B cell (primary cell): ENCODE data around the gene A1BG. TPM values are rescaled to one million over a fixed set of nuclear protein-coding genes. Genes with fewer than 3 reads are reported as not detected.
A peak's percentile ranks its signal among the peaks of the same experiment; 100 is the strongest.

Experiments used
- ATAC-seq: fragments of 200-7000 bp; cut with Tn5 transposase; one replicate; pipeline ENCODE4 v1.10.0; 2021; ENCODE audit warnings: low read depth, mild to moderate bottlenecking, moderate number of reproducible peaks, moderate library complexity
- CTCF ChIA-PET: fragments of 350-600 bp; sonication (Branson Sonifier 250); formaldehyde crosslinking; loops from one replicate; lab custom pipeline; 2021; ENCODE audit warnings: antibody characterized with exemption, inconsistent platforms; lab: Charles Lee
- POLR2A ChIA-PET: fragments of 350-600 bp; sonication (Branson Sonifier 250); formaldehyde crosslinking; loops from one replicate; lab custom pipeline; 2021; ENCODE audit warnings: antibody characterized with exemption; lab: Charles Lee
- DNase-seq: peaks from one replicate; pipeline ENCODE4 v3.0.0; 2013
- H2AFZ ChIP-seq: 2 replicates; pipeline ENCODE4 v1.6.1; 2012; ENCODE audit warnings: mild to moderate bottlenecking, low read depth, low read length; ENCODE audit not compliant: insufficient read depth, poor library complexity, severe bottlenecking
- H3K27ac ChIP-seq, 2 donors: 1 replicate in 1 of 2; 2 replicates in 1 of 2; pipeline ENCODE4 v1.5.1; 2012 to 2013; ENCODE audit warnings: low read length in 2 of 2, mild to moderate bottlenecking in 2 of 2, moderate library complexity in 1 of 2
- H3K27me3 ChIP-seq, 4 experiments: fragments of 200-600 bp in 1 of 4; sonication (generic) in 1 of 4; replicated peaks in 1 of 4; 1 replicate in 2 of 4; 2 replicates in 2 of 4; pipeline versions ENCODE4 v1.6.1 to v1.7.0; 2013 to 2016; ENCODE audit warnings: low read length in 3 of 4, mild to moderate bottlenecking in 2 of 4, mixed read lengths in 1 of 4, moderate library complexity in 1 of 4; ENCODE audit not compliant: insufficient read depth in 4 of 4, control insufficient read depth in 3 of 4; ENCODE audit errors: control extremely low read depth in 1 of 4
- H3K36me3 ChIP-seq, 2 experiments: replicated peaks in 1 of 2; 1 replicate in 1 of 2; 2 replicates in 1 of 2; pipeline versions ENCODE4 v1.6.1 to v1.7.1; 2013; ENCODE audit warnings: low read length in 1 of 2; ENCODE audit not compliant: insufficient read depth in 2 of 2, control insufficient read depth in 1 of 2; ENCODE audit errors: control extremely low read depth in 1 of 2, extremely low read depth in 1 of 2
- H3K4me1 ChIP-seq, 2 donors: fragments of 200-600 bp in 1 of 2; sonication (generic) in 1 of 2; 1 replicate in 1 of 2; 2 replicates in 1 of 2; pipeline versions ENCODE4 v1.5.1 to v1.6.1; 2013 to 2017; ENCODE audit warnings: low read length in 2 of 2; ENCODE audit not compliant: control insufficient read depth in 2 of 2, insufficient read depth in 2 of 2
- H3K4me2 ChIP-seq: replicated peaks from 2 replicates; pipeline ENCODE3; 2012; ENCODE audit warnings: mild to moderate bottlenecking, low read depth, low read length; ENCODE audit not compliant: poor library complexity, severe bottlenecking
- H3K4me3 ChIP-seq, 5 experiments: fragments of 200-600 bp in 1 of 5; sonication (generic) in 1 of 5; 1 replicate in 3 of 5; 2 replicates in 2 of 5; pipeline versions ENCODE4 v1.5.1 to v1.7.0; 2011 to 2016; ENCODE audit warnings: low read length in 4 of 5, mild to moderate bottlenecking in 4 of 5, low read depth in 2 of 5, control low read depth in 1 of 5, moderate library complexity in 1 of 5; ENCODE audit not compliant: insufficient read depth in 1 of 5; ENCODE audit errors: control extremely low read depth in 1 of 5, extremely low read depth in 1 of 5
- H3K79me2 ChIP-seq: fragments of 200-600 bp; sonication (generic); one replicate; pipeline ENCODE4 v1.6.0; 2016; ENCODE audit warnings: low read length; ENCODE audit not compliant: control insufficient read depth, insufficient read depth
- H3K9ac ChIP-seq: fragments of 200-600 bp; sonication (generic); 2 replicates; pipeline ENCODE4 v1.6.1; 2017; ENCODE audit warnings: mild to moderate bottlenecking, low read length, moderate library complexity
- H3K9me3 ChIP-seq, 3 donors: one replicate each; pipeline versions ENCODE4 v1.6.1 to v1.7.1; 2013; ENCODE audit warnings: low read length in 2 of 3; ENCODE audit not compliant: control insufficient read depth in 2 of 3, insufficient read depth in 1 of 3; ENCODE audit errors: control extremely low read depth in 1 of 3
- H4K20me1 ChIP-seq: 2 replicates; pipeline ENCODE4 v1.6.0; 2012; ENCODE audit warnings: mild to moderate bottlenecking, low read length; ENCODE audit not compliant: insufficient read depth, control insufficient read depth, poor library complexity, severe bottlenecking
- H3K27ac Mint-ChIP-seq: one replicate; pipeline ENCODE4 v1.8.0; 2021; ENCODE audit warnings: mixed read lengths
- H3K27me3 Mint-ChIP-seq: one replicate; pipeline ENCODE4 v1.8.0; 2021; ENCODE audit warnings: mixed read lengths
- H3K4me1 Mint-ChIP-seq: one replicate; pipeline ENCODE4 v1.8.0; 2021; ENCODE audit warnings: mixed read lengths
- H3K4me3 Mint-ChIP-seq: one replicate; pipeline ENCODE4 v1.8.0; 2021; ENCODE audit warnings: mixed read lengths
- H3K9me3 Mint-ChIP-seq: one replicate; pipeline ENCODE4 v1.8.0; 2022; ENCODE audit warnings: mixed read lengths; ENCODE audit not compliant: insufficient read depth
- EZH2 ChIP-seq: IDR thresholded peaks from 2 replicates; pipeline ENCODE4 v1.6.1; 2012; ENCODE audit warnings: borderline replicate concordance, low read depth, mild to moderate bottlenecking, moderate library complexity, low read length; ENCODE audit not compliant: insufficient read depth, poor library complexity, severe bottlenecking
- WGBS: methylation state at CpG from one replicate; pipeline ENCODE4 v1.1.5; 2013; ENCODE audit warnings: missing lambda C conversion rate; ENCODE audit not compliant: insufficient coverage; 5-methylcytosine and 5-hydroxymethylcytosine counted together
- intact Hi-C: fragments of 100-400 bp; cut with micrococcal nuclease; formaldehyde crosslinking; loops from one replicate; pipeline ENCODE4 v1.10.0; 2022
- polyA plus RNA-seq: library from polyadenylated mRNA; depleted of rRNA; stranded (reverse); fragments of >200 nt; gene quantifications from 2 replicates; pipeline ENCODE4 v1.2.3, GENCODE V29; 2012
- total RNA-seq, 2 donors: library from RNA; stranded (reverse); fragments of 120-200 nt in 1 of 2; gene quantifications; 1 replicate in 1 of 2; 2 replicates in 1 of 2; pipeline versions ENCODE4 v1.2.3 to v1.2.4, GENCODE V29; 2013 to 2022
- TF ChIP-seq, protein P1 (sequence below): fragments of 200-600 bp; IDR thresholded peaks from one replicate; pipeline ENCODE4 v1.8.0; 2022; ENCODE audit warnings: antibody characterized with exemption, mild to moderate bottlenecking

Gene A1BG
- total and polyA plus RNA-seq, 2 donors (not counting 1 experiment from before 2014, with no cell fraction given), result 18.4 to 52.6 TPM

DNA sequence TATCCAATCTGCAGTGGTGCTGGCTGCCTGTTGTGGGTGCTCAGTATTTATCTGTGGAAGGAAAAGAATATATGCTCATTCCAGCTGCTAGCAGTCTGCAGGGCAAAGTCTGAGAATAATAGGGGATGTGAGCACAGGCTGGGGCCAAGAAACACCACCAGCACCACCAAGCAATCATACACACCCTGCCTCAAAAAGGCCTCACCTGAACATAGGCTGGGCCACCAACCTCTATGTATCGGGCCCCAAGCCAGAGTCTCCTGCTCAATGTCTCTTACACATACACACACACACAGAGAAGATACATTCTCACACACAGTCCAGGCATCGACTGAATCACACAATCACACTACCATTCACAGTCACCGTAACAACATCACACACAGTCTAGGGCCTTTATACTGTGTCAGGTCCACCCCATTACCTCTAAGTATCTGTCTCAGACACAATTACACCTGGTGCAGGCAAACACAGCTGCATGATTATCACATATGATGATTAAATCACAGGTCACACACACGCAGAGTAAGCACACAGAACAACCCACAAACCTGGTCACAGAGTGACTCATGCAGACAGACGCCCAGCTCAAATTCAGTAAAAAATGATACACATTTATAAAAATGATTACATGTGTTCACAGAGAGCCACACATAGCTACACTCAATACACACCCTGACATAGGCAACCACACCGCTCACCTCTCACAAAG is 27.8 kb downstream of the A1BG start:
- no peak overlapping the region for H3K27ac Mint-ChIP-seq
- Histone ChIP-seq H3K27me3 (no peaks in the 10 kb centered on the region), H3K4me2 (peak overlapping the region; percentile 9), H3K79me2 (peaks cover 31% of the 10 kb centered on the region), H3K4me3 (no peak overlapping the region), H3K36me3 (peaks cover 0 to 3% of the 10 kb centered on the region in 2 experiments), H4K20me1 (no peaks in the 10 kb centered on the region), H3K9me3 (no peaks in the 10 kb centered on the region), H3K27ac (no peak overlapping the region), H2AFZ (no peak overlapping the region), H3K9ac (no peak overlapping the region), H3K4me1 (peaks cover 11 to 23% of the 10 kb centered on the region in 2 donors)
- POLR2A ChIA-PET, result interaction anchor here (0.9 to 1.8 kb wide), 2 partner anchors 37 to 126 kb away, joined by 3 to 17 read pairs; partner anchors contain the start of genes ZNF324B and ZNF497
- TF ChIP-seq, protein P1, sequence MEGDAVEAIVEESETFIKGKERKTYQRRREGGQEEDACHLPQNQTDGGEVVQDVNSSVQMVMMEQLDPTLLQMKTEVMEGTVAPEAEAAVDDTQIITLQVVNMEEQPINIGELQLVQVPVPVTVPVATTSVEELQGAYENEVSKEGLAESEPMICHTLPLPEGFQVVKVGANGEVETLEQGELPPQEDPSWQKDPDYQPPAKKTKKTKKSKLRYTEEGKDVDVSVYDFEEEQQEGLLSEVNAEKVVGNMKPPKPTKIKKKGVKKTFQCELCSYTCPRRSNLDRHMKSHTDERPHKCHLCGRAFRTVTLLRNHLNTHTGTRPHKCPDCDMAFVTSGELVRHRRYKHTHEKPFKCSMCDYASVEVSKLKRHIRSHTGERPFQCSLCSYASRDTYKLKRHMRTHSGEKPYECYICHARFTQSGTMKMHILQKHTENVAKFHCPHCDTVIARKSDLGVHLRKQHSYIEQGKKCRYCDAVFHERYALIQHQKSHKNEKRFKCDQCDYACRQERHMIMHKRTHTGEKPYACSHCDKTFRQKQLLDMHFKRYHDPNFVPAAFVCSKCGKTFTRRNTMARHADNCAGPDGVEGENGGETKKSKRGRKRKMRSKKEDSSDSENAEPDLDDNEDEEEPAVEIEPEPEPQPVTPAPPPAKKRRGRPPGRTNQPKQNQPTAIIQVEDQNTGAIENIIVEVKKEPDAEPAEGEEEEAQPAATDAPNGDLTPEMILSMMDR, result no peak
- TF ChIP-seq EZH2, result no peak
- no peaks in the 10 kb centered on the region for H3K4me1 Mint-ChIP-seq
- 100% methylated on average over 2 of the region's 6 CpGs for WGBS
- no peaks in the 10 kb centered on the region for H3K9me3 Mint-ChIP-seq
- H3K4me3 Mint-ChIP-seq, result no peak overlapping the region
- H3K27me3 Mint-ChIP-seq, result no peaks in the 10 kb centered on the region
- DNase-seq (no peak), ATAC-seq (no peak)
- CTCF ChIA-PET, result interaction anchor here (0.8 kb wide), 1 partner anchor 19 kb away, joined by 4 read pairs; no protein-coding TSS in a partner anchor
- intact Hi-C loops, result loop anchor here (1.0 to 5.0 kb wide), 4 partner anchors 20 to 127 kb away; partner anchors contain the start of genes ERVK3-1, ZNF324B, ZNF584 and ZNF8

DNA sequence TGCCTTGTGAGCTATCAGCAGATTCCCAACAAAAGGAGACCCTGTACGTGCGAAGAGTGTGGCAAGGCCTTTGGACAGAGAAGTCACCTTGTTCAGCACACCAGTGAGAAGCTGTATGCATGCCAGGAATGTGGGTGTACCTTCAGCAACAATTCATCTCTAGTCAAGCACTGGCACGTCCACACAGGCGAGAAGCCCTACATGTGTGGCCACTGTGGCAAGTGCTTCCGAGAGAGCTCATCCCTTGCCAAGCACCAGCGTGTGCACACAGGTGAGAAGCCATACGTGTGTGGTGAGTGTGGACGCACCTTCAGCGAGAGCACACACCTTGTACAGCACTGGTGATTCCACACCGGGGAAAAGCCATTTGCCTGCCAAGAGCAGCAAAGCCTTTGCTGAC is 34.1 kb downstream of the A1BG start:
- no peaks in the 10 kb centered on the region for H3K27me3 ChIP-seq
- 95% methylated on average over 10 of the region's 10 CpGs for WGBS
- no peak overlapping the region for H2AFZ ChIP-seq
- H3K4me3 ChIP-seq, result no peak overlapping the region
- no peaks in the 10 kb centered on the region for H4K20me1 ChIP-seq
- Mint-ChIP-seq H3K9me3 (no peaks in the 10 kb centered on the region), H3K27me3 (no peaks in the 10 kb centered on the region), H3K4me1 (no peaks in the 10 kb centered on the region), H3K27ac (no peak overlapping the region), H3K4me3 (no peak overlapping the region)
- peaks cover 0 to 5% (median 0%) of the 10 kb centered on the region in 3 donors for H3K9me3 ChIP-seq
- intact Hi-C loops, result no loop called here
- DNase-seq (no peak), ATAC-seq (no peak)
- CTCF ChIA-PET, result no interaction called here
- TF ChIP-seq EZH2, result no peak
- TF ChIP-seq, protein P1, result no peak
- no peak overlapping the region for H3K9ac ChIP-seq
- H3K4me2 ChIP-seq, result no peak overlapping the region
- peaks cover 0 to 16% of the 10 kb centered on the region in 2 experiments for H3K36me3 ChIP-seq
- H3K4me1 ChIP-seq, result no peaks in the 10 kb centered on the region
- POLR2A ChIA-PET, result no interaction called here
- no peaks in the 10 kb centered on the region for H3K79me2 ChIP-seq
- no peak overlapping the region for H3K27ac ChIP-seq
